GM21529 (cell line): ENCODE results near the gene PPL.

Experiments
- ATAC-seq: cut with Tn5 transposase; IDR thresholded peaks from one replicate; pipeline ENCODE4 v1.9.1; 2021; ENCODE audit not compliant: unreplicated experiment

PPL gene

GRCh38 chr16:4868535-4868934 lies 68.4 kb downstream of the PPL start:
- ATAC-seq: no peak

- ATAC-seq: no peak
These were observed 68.9 kb downstream of the PPL start for GRCh38 chr16:4868026-4868425.

GRCh38 chr16:4866586-4866985 lies 70.4 kb downstream of the PPL start:
- no peak for ATAC-seq

GRCh38 chr16:4865231-4865860 lies 71.6 kb downstream of the PPL start:
- no peak for ATAC-seq

- ATAC-seq: no peak
These were observed 72.2 kb downstream of the PPL start for GRCh38 chr16:4864728-4865127.

GRCh38 chr16:4862639-4863038 lies 74.3 kb downstream of the PPL start:
- ATAC-seq: no peak

GRCh38 chr16:4860727-4861342 lies 76.1 kb downstream of the PPL start:
- no peak for ATAC-seq

- no peak for ATAC-seq
These were observed 77.1 kb downstream of the PPL start for GRCh38 chr16:4859900-4860255.

GRCh38 chr16:4859190-4859899 lies 77.6 kb downstream of the PPL start:
- no peak for ATAC-seq

- no peak for ATAC-seq
These were observed 81.1 kb downstream of the PPL start for GRCh38 chr16:4855804-4856203.

- ATAC-seq: no peak
These were observed 81.6 kb downstream of the PPL start for GRCh38 chr16:4855371-4855770.

GRCh38 chr16:4852221-4852872 lies 84.6 kb downstream of the PPL start:
- ATAC-seq: no peak

GRCh38 chr16:4850211-4850610 lies 86.7 kb downstream of the PPL start:
- no peak for ATAC-seq

GRCh38 chr16:4847774-4848587 lies 89.0 kb downstream of the PPL start:
- ATAC-seq: peak; percentile 23

- peak; percentile 81 for ATAC-seq
These were observed 89.8 kb downstream of the PPL start, which contains the start of the genes GLYR1 and UBN1 for GRCh38 chr16:4846901-4847773. Gene GLYR1, minus strand, starts transcription at chr16:4847288. Its CDS starts 23 bp downstream, at chr16:4847265. Gene UBN1, plus strand, starts transcription at chr16:4847481. Its CDS starts 5,437 bp downstream, at chr16:4852918.

- peak; percentile 25 for ATAC-seq
These were observed 90.4 kb downstream of the PPL start for GRCh38 chr16:4846503-4846900.

- no peak for ATAC-seq
These were observed 96.0 kb downstream of the PPL start for GRCh38 chr16:4840984-4841383.

GRCh38 chr16:4839942-4840341 lies 97.0 kb downstream of the PPL start:
- ATAC-seq: no peak

GRCh38 chr16:4837733-4838501 lies 99.0 kb downstream of the PPL start:
- no peak for ATAC-seq
